DOHH2 (cell line): ENCODE data around the gene CDSN.

Source experiments
- H3F3A ChIP-seq: fragments of 200-600 bp; sonication (generic), shearing (Covaris generic); 2 replicates; pipeline ENCODE4 v1.6.0; 2016; ENCODE audit warnings: antibody characterized with exemption, mild to moderate bottlenecking; ENCODE audit not compliant: control insufficient read depth, insufficient read depth
- H3K27ac ChIP-seq: fragments of 200-600 bp; sonication (generic); 2 replicates; pipeline ENCODE4 v1.5.1; 2014; ENCODE audit warnings: low read depth, mild to moderate bottlenecking, low read length, moderate library complexity
- H3K27me3 ChIP-seq: fragments of 200-600 bp; sonication (generic); 2 replicates; pipeline ENCODE4 v1.6.1; 2014; ENCODE audit warnings: mild to moderate bottlenecking, low read length, mixed read lengths; ENCODE audit not compliant: control insufficient read depth
- H3K36me3 ChIP-seq: fragments of 200-600 bp; sonication (generic); 2 replicates; pipeline ENCODE4 v1.6.1; 2014; ENCODE audit warnings: mild to moderate bottlenecking, low read length, moderate library complexity, mixed read lengths; ENCODE audit not compliant: control insufficient read depth
- H3K4me1 ChIP-seq: fragments of 200-600 bp; sonication (generic); 2 replicates; pipeline ENCODE4 v1.6.1; 2014; ENCODE audit warnings: mild to moderate bottlenecking, low read length, mixed read lengths; ENCODE audit not compliant: control insufficient read depth
- H3K4me2 ChIP-seq: fragments of 200-600 bp; sonication (generic); 2 replicates; pipeline ENCODE4 v1.6.0; 2014; ENCODE audit warnings: mild to moderate bottlenecking, low read length, moderate library complexity
- H3K4me3 ChIP-seq: fragments of 200-600 bp; sonication (generic); 2 replicates; pipeline ENCODE4 v1.5.1; 2014; ENCODE audit warnings: mild to moderate bottlenecking, low read length, mixed read lengths
- H3K79me2 ChIP-seq: fragments of 200-600 bp; sonication (generic); 2 replicates; pipeline ENCODE4 v1.6.1; 2014; ENCODE audit warnings: mild to moderate bottlenecking, low read length, mixed read lengths; ENCODE audit not compliant: control insufficient read depth
- H3K9me2 ChIP-seq: fragments of 200-600 bp; sonication (generic); replicated peaks from 2 replicates; pipeline ENCODE4 v1.6.1; 2014; ENCODE audit warnings: mild to moderate bottlenecking, low read length, mixed read lengths; ENCODE audit not compliant: control insufficient read depth
- H3K9me3 ChIP-seq: fragments of 200-600 bp; sonication (generic); 2 replicates; pipeline ENCODE4 v1.6.1; 2014; ENCODE audit warnings: antibody characterized with exemption, low read length, mixed read lengths; ENCODE audit not compliant: control insufficient read depth, insufficient read depth
- H4K20me1 ChIP-seq: fragments of 200-600 bp; sonication (generic); 2 replicates; pipeline ENCODE4 v1.6.0; 2014; ENCODE audit warnings: low read depth, mild to moderate bottlenecking, antibody characterized with exemption, low read length, moderate library complexity; ENCODE audit not compliant: control insufficient read depth, insufficient read depth
- CTCF ChIP-seq: fragments of 200-600 bp; sonication (generic); IDR thresholded peaks from one replicate; pipeline ENCODE4 v1.5.1; 2014; ENCODE audit warnings: antibody characterized with exemption, mild to moderate bottlenecking, low read depth, low read length; ENCODE audit not compliant: poor library complexity, severe bottlenecking
- EZH2phosphoT487 ChIP-seq: fragments of 200-600 bp; sonication (generic); IDR thresholded peaks from 2 replicates; pipeline ENCODE4 v1.6.1; 2017; ENCODE audit warnings: borderline replicate concordance, mild to moderate bottlenecking, antibody characterized with exemption, low read length, moderate library complexity, mixed read lengths

CDSN gene

GRCh38 chr6:31154436-31154835 is 34.2 kb upstream of the CDSN start:
- H3F3A ChIP-seq: 0 out of 2 replicates have a peak, but pooled peaks cover 2% of the 10 kb centered on the region
- no peaks in the 10 kb centered on the region for H3K9me3 ChIP-seq
- H3K36me3 ChIP-seq: peaks cover 25% of the 10 kb centered on the region
- no peaks in the 10 kb centered on the region for H3K9me2 ChIP-seq
- no peak overlapping the region for H3K4me3 ChIP-seq
- no peaks in the 10 kb centered on the region for H4K20me1 ChIP-seq
- H3K27ac ChIP-seq: no peak overlapping the region
- peaks cover 21% of the 10 kb centered on the region for H3K79me2 ChIP-seq
- H3K27me3 ChIP-seq: no peaks in the 10 kb centered on the region
- TF ChIP-seq EZH2phosphoT487: no peak
- TF ChIP-seq CTCF: no peak
- H3K4me2 ChIP-seq: no peak overlapping the region
- H3K4me1 ChIP-seq: peaks cover 11% of the 10 kb centered on the region

- peaks cover 12% of the 10 kb centered on the region for H3K79me2 ChIP-seq
- H3K9me2 ChIP-seq: no peaks in the 10 kb centered on the region
- H4K20me1 ChIP-seq: no peaks in the 10 kb centered on the region
- H3K4me2 ChIP-seq: no peak overlapping the region
- no peaks in the 10 kb centered on the region for H3K9me3 ChIP-seq
- peaks cover 20% of the 10 kb centered on the region for H3K36me3 ChIP-seq
- no peaks in the 10 kb centered on the region for H3F3A ChIP-seq
- TF ChIP-seq CTCF (no peak), EZH2phosphoT487 (no peak)
- no peak overlapping the region for H3K27ac ChIP-seq
- no peaks in the 10 kb centered on the region for H3K27me3 ChIP-seq
- peaks cover 10% of the 10 kb centered on the region for H3K4me1 ChIP-seq
- H3K4me3 ChIP-seq: no peak overlapping the region
These were observed 32.5 kb upstream of the CDSN start for GRCh38 chr6:31152781-31153180.

- Histone ChIP-seq H3K4me1 (no peaks in the 10 kb centered on the region), H3K4me2 (no peak overlapping the region), H4K20me1 (no peaks in the 10 kb centered on the region), H3K36me3 (peaks cover 5% of the 10 kb centered on the region; the same call in 1 of the 2 replicates), H3K4me3 (no peak overlapping the region), H3K79me2 (no peaks in the 10 kb centered on the region), H3K27me3 (no peaks in the 10 kb centered on the region), H3K27ac (no peak overlapping the region), H3K9me2 (no peaks in the 10 kb centered on the region), H3K9me3 (no peaks in the 10 kb centered on the region), H3F3A (no peaks in the 10 kb centered on the region)
- TF ChIP-seq EZH2phosphoT487 (no peak), CTCF (no peak)
These were observed 29.7 kb upstream of the CDSN start for GRCh38 chr6:31149827-31150447.
